Measurements from ENCODE around the gene LCA5L. TPM values are rescaled to one million over a fixed set of nuclear protein-coding genes. Genes with fewer than 3 reads are reported as not detected.

The LCA5L gene
- total RNA-seq, 1 experiment from 2014 or later = 0.46 TPM

DNA sequence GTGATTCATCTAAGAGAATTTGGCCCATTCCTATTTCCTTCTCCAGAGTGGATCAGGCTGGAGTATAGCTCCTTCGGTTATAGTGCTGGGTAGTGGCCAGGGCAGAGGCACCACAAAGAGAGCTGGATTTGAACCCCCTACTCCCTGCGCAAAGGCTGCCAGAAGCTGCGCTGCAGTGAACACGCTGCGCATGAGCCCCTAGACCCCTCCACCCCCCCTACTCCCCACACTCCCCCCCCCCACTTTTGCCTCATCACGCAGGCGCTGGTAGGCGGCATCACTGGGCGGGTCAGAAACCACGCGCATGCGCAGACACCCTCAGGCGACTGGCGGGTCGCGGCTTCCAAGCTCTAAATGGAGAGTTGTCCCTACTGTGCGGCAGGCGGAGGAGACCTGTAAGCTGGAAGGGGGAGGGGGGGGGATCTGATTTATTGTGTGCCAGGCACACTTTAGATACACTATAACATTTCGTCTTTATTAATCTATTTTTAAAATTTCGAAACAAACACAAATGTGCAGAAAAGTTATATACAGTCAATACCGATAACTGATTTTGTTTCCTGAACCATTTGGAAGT lies 58.0 kb downstream of the LCA5L start:
- no peak overlapping the region for H3K27ac ChIP-seq (ENCODE audit: insufficient read length, low read depth, low read length)
- no peak overlapping the region for H2BK5ac ChIP-seq (ENCODE audit: insufficient read length, low read length)
- no CpG with 5 or more reads among the region's 21 CpGs for WGBS (ENCODE audit: extremely low coverage, insufficient read length, low lambda C conversion rate)
- no peaks in the 10 kb centered on the region for H3K23me2 ChIP-seq (ENCODE audit: insufficient read length, low read depth, low read length, poor library complexity, severe bottlenecking)
- Mint-ChIP-seq H3K27ac (peak overlapping the region; percentile 61 to 90 (median 67); a peak in 5 of 7 replicates), H3K9me3 (no peaks in the 10 kb centered on the region), H3K4me1 (peaks cover 29 to 34% of the 10 kb centered on the region in 2 experiments), H3K4me3 (peak overlapping the region; percentile 52 to 74), H3K36me3 (ENCODE audit: insufficient read depth in 1 of 3, low read depth in 3 of 3) (peaks cover 4 to 21% (median 20%) of the 10 kb centered on the region in 3 experiments; a peak in 6 of 7 replicates), H3K27me3 (ENCODE audit: low read depth) (no peaks in the 10 kb centered on the region)
- no peak overlapping the region for H4K5ac ChIP-seq (ENCODE audit: insufficient read length, low read depth, low read length)
- H3K4me1 ChIP-seq (ENCODE audit: insufficient read depth, low read length) = no peaks in the 10 kb centered on the region
- H3K18ac ChIP-seq (ENCODE audit: insufficient read length, low read depth, low read length) = no peak overlapping the region
- H4K91ac ChIP-seq (ENCODE audit: insufficient read length, low read depth, low read length) = no peak overlapping the region
- no peak overlapping the region for H2AFZ ChIP-seq (ENCODE audit: low read length)
- no peaks in the 10 kb centered on the region for H3K27me3 ChIP-seq (ENCODE audit: insufficient read depth, low read length)
- no peak overlapping the region for H3K4ac ChIP-seq (ENCODE audit: low read depth, low read length)
- no peak overlapping the region for H3K23ac ChIP-seq (ENCODE audit: insufficient read length, low read depth, low read length)
- H2AK5ac ChIP-seq (ENCODE audit: insufficient read length, low read length) = no peak overlapping the region
- no peak overlapping the region for H4K8ac ChIP-seq (replicated peaks; ENCODE audit: insufficient read length, low read depth, low read length)
- peak overlapping the region; percentile 16 for H3K9ac ChIP-seq (ENCODE audit: extremely low read depth, insufficient read length, low read length)
- H3K79me2 ChIP-seq (ENCODE audit: insufficient read depth, low read length) = no peaks in the 10 kb centered on the region
- no peak overlapping the region for H2BK12ac ChIP-seq (ENCODE audit: insufficient read length, low read depth, low read length)
- TF ChIP-seq, protein P1, sequence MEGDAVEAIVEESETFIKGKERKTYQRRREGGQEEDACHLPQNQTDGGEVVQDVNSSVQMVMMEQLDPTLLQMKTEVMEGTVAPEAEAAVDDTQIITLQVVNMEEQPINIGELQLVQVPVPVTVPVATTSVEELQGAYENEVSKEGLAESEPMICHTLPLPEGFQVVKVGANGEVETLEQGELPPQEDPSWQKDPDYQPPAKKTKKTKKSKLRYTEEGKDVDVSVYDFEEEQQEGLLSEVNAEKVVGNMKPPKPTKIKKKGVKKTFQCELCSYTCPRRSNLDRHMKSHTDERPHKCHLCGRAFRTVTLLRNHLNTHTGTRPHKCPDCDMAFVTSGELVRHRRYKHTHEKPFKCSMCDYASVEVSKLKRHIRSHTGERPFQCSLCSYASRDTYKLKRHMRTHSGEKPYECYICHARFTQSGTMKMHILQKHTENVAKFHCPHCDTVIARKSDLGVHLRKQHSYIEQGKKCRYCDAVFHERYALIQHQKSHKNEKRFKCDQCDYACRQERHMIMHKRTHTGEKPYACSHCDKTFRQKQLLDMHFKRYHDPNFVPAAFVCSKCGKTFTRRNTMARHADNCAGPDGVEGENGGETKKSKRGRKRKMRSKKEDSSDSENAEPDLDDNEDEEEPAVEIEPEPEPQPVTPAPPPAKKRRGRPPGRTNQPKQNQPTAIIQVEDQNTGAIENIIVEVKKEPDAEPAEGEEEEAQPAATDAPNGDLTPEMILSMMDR (conservative IDR thresholded peaks at IDR 0.05) = no peak
- H3T11ph ChIP-seq (ENCODE audit: low read length) = no peak overlapping the region
- no peaks in the 10 kb centered on the region for H3K9me3 ChIP-seq (ENCODE audit: control insufficient read depth, low read depth, low read length)
- peak; percentile 97 for DNase-seq
- no peaks in the 10 kb centered on the region for H4K20me1 ChIP-seq (ENCODE audit: control insufficient read depth, insufficient read depth, insufficient read length)
- H3K14ac ChIP-seq (ENCODE audit: insufficient read depth, low read length) = no peak overlapping the region
- H3K56ac ChIP-seq (ENCODE audit: insufficient read length, low read depth, low read length) = no peak overlapping the region
- H3K79me1 ChIP-seq (ENCODE audit: insufficient read depth, low read depth, low read length, poor library complexity, severe bottlenecking) = no peaks in the 10 kb centered on the region
- no peak overlapping the region for H2BK20ac ChIP-seq (ENCODE audit: low read depth, low read length, poor library complexity, severe bottlenecking)
- no peak overlapping the region for H2BK120ac ChIP-seq (ENCODE audit: low read depth, low read length, poor library complexity, severe bottlenecking)
- H2BK15ac ChIP-seq (ENCODE audit: low read depth, low read length) = no peak overlapping the region
- peak overlapping the region; percentile 54 for H3K4me2 ChIP-seq (ENCODE audit: insufficient read depth, insufficient read length, low read length)

Data from H9 (cell line).